Epithelial cell of esophagus (primary cell): ENCODE measurements around the gene NPTX2.

Experiments used
- DNase-seq: peaks from one replicate; pipeline ENCODE4 v3.0.0; 2010; ENCODE audit warnings: low read depth
- H3K4me3 ChIP-seq: 2 replicates; pipeline ENCODE4 v1.5.1; 2011; ENCODE audit warnings: mild to moderate bottlenecking, low read length, control low read depth
- CTCF ChIP-seq: IDR thresholded peaks from 2 replicates; pipeline ENCODE4 v1.5.1; 2011; ENCODE audit warnings: low read depth, mild to moderate bottlenecking, low read length, control low read depth, inconsistent platforms; ENCODE audit not compliant: insufficient read depth; ENCODE audit errors: missing control alignments

NPTX2 gene

DNA sequence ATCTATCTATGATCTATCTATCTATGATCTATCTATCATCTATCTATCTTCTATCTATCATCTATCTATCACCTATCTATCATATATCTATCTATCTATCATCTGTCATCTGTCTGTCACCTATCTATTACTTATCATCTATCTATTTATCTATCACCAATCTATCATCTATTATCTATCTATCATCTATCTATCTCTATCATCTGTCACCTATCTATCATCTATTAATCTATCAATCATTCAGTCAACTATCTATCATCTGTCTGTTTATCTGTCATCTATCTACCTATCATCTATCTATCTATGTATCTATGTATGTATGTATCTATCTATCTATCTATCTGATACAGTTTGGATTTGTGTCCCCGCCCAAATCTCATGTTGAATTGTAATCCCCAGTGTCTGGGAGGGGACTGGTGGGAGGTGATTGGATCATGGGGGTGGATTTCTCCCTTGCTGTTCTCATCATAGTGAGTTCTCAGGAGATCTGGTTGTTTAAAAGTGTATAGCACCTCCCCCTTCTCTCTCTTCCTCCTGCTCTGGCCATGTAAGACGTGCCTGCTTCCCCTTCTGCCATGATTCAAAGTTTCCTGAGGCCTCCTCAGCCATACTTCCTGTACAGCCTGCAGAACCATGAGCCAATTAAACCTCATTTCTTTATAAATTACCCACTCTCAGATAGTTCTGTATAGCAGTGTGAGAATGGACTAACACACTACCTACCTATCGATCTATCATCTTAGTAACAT, 37.6 kb downstream of the NPTX2 start:
- no peak for TF ChIP-seq CTCF
- DNase-seq = no peak
- no peak overlapping the region for H3K4me3 ChIP-seq

GRCh38 chr7:98655611-98656010, 38.5 kb downstream of the NPTX2 start:
- TF ChIP-seq CTCF = no peak
- no peak for DNase-seq
- H3K4me3 ChIP-seq = no peak overlapping the region

GRCh38 chr7:98656899-98657298, 39.8 kb downstream of the NPTX2 start:
- TF ChIP-seq CTCF = no peak
- DNase-seq = no peak
- H3K4me3 ChIP-seq = no peak overlapping the region

GRCh38 chr7:98657736-98658135, 40.7 kb downstream of the NPTX2 start:
- DNase-seq = no peak
- TF ChIP-seq CTCF = no peak
- no peak overlapping the region for H3K4me3 ChIP-seq

DNA sequence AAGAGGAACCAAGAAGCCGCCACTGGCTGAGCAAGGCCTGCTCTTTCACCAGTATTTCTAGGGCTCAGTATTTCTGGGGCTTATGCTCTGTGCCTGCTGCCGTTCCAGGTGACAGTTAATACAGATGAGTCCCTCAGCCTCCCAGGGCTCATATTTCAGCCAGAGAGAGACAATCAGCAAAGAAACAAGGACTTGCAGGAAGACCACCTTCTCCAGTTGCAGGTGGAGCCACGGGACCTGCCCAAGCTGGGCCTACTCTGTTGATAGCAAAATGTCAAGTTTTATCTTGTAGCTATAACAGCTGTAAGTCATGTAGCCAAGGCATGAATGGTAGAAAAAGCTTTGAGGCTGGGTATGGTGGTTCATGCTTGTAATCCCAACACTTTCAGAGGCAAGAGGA, 42.7 kb downstream of the NPTX2 start:
- no peak for TF ChIP-seq CTCF
- H3K4me3 ChIP-seq = no peak overlapping the region

DNA sequence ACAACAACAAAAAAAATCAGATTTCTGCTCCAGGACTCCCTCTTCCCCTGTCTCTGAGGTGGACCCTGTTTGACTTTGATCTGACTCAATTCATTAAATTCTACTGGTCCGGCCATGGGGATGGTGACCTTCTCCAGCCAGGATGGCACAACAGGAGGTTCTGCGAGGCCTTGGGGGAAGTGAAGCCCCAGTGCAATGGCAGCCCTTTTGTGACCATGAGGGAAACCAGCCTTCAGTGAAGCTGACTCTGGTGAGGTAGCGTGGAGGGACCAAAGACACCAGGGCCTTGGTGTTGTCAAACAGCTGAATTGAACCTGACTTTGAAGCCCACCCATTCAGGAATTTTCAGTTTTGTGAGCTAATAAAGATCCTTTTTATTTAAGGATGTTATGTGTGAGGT, 44.5 kb downstream of the NPTX2 start:
- H3K4me3 ChIP-seq = no peak overlapping the region
- DNase-seq = no peak
- TF ChIP-seq CTCF = no peak

More for the DNA sequence above, 42.7 kb downstream of the NPTX2 start:
- no peak for DNase-seq

DNA sequence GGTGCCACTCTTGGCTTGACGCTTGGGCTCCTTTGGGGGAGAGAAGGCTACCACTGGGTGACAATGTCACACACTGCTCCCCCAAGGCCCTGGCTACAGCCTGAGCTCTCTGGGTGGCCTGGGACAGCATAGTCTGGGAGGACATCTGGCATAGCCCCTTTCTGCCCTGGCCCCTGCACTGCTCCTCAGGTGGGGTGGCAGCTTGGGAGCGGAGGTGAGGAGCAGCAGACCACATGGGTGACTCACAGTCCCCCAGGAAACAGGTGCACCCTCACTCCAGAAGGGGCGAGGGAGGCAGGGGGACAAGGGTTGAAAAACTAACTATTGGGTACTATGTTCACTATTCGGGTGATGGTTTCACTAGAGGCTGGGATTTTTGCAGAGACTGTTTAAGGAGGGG, 45.2 kb downstream of the NPTX2 start:
- TF ChIP-seq CTCF = no peak
- no peak overlapping the region for H3K4me3 ChIP-seq
- no peak for DNase-seq
